H9 (cell line): ENCODE results near the gene PLEKHA5. TPM values are rescaled to one million over a fixed set of nuclear protein-coding genes. Genes with fewer than 3 reads are reported as not detected.

Source experiments
- DNase-seq: peaks from one replicate; pipeline ENCODE4 v3.0.0-alpha.2; 2017
- H2AFZ ChIP-seq: one replicate; pipeline ENCODE4 v1.6.1; 2013; ENCODE audit warnings: mild to moderate bottlenecking, low read length, control low read depth, moderate library complexity
- H2AK5ac ChIP-seq: 2 replicates; pipeline ENCODE4 v1.6.1; 2013; ENCODE audit warnings: low read length, control low read depth, mixed read lengths; ENCODE audit not compliant: insufficient read length
- H2BK120ac ChIP-seq: one replicate; pipeline ENCODE4 v1.6.1; 2013; ENCODE audit warnings: low read depth, mild to moderate bottlenecking, low read length, control low read depth, inconsistent platforms; ENCODE audit not compliant: poor library complexity, severe bottlenecking
- H2BK12ac ChIP-seq: 2 replicates; pipeline ENCODE4 v1.6.1; 2013; ENCODE audit warnings: low read length, control low read depth, mixed read lengths, low read depth; ENCODE audit not compliant: insufficient read length
- H2BK15ac ChIP-seq: 2 replicates; pipeline ENCODE4 v1.6.1; 2013; ENCODE audit warnings: low read depth, low read length, control low read depth
- H2BK20ac ChIP-seq: one replicate; pipeline ENCODE4 v1.6.1; 2013; ENCODE audit warnings: low read depth, mild to moderate bottlenecking, low read length, control low read depth, inconsistent platforms; ENCODE audit not compliant: poor library complexity, severe bottlenecking
- H2BK5ac ChIP-seq: 2 replicates; pipeline ENCODE4 v1.6.1; 2013; ENCODE audit warnings: low read length, control low read depth, mixed read lengths; ENCODE audit not compliant: insufficient read length
- H3K14ac ChIP-seq: 2 replicates; pipeline ENCODE4 v1.6.1; 2013; ENCODE audit warnings: low read length, control low read depth; ENCODE audit not compliant: insufficient read depth
- H3K18ac ChIP-seq: 2 replicates; pipeline ENCODE4 v1.6.1; 2013; ENCODE audit warnings: low read depth, mild to moderate bottlenecking, mixed read lengths, low read length, control low read depth; ENCODE audit not compliant: insufficient read length
- H3K23ac ChIP-seq: 2 replicates; pipeline ENCODE4 v1.6.1; 2013; ENCODE audit warnings: low read length, control low read depth, mixed read lengths, low read depth; ENCODE audit not compliant: insufficient read length
- H3K23me2 ChIP-seq: 2 replicates; pipeline ENCODE4 v1.6.1; 2013; ENCODE audit warnings: low read depth, mild to moderate bottlenecking, mixed read lengths, low read length, control low read depth; ENCODE audit not compliant: insufficient read length, poor library complexity, severe bottlenecking
- H3K27ac ChIP-seq: 2 replicates; pipeline ENCODE4 v1.5.1; 2013; ENCODE audit warnings: low read length, control low read depth, mixed read lengths, low read depth; ENCODE audit not compliant: insufficient read length
- H3K27me3 ChIP-seq: 2 replicates; pipeline ENCODE4 v1.6.1; 2013; ENCODE audit warnings: low read length, control low read depth, inconsistent platforms; ENCODE audit not compliant: insufficient read depth
- H3K4ac ChIP-seq: 2 replicates; pipeline ENCODE4 v1.6.1; 2013; ENCODE audit warnings: low read depth, mild to moderate bottlenecking, control low read depth, inconsistent platforms, low read length, moderate library complexity
- H3K4me1 ChIP-seq: 2 replicates; pipeline ENCODE4 v1.6.1; 2013; ENCODE audit warnings: low read length, control low read depth, inconsistent platforms; ENCODE audit not compliant: insufficient read depth
- H3K4me2 ChIP-seq: 2 replicates; pipeline ENCODE4 v1.6.1; 2013; ENCODE audit warnings: low read length, control low read depth, mixed read lengths; ENCODE audit not compliant: insufficient read length, insufficient read depth
- H3K56ac ChIP-seq: 2 replicates; pipeline ENCODE4 v1.6.1; 2013; ENCODE audit warnings: low read depth, mild to moderate bottlenecking, mixed read lengths, low read length, control low read depth; ENCODE audit not compliant: insufficient read length
- H3K79me1 ChIP-seq: 2 replicates; pipeline ENCODE4 v1.6.1; 2013; ENCODE audit warnings: low read depth, mild to moderate bottlenecking, moderate library complexity, low read length, control low read depth, inconsistent platforms; ENCODE audit not compliant: insufficient read depth, poor library complexity, severe bottlenecking
- H3K79me2 ChIP-seq: 2 replicates; pipeline ENCODE4 v1.6.1; 2013; ENCODE audit warnings: low read length, control low read depth, inconsistent platforms; ENCODE audit not compliant: insufficient read depth
- H3K9ac ChIP-seq: 2 replicates; pipeline ENCODE4 v1.6.1; 2013; ENCODE audit warnings: low read length, control low read depth, mixed read lengths; ENCODE audit not compliant: insufficient read length; ENCODE audit errors: extremely low read depth
- H3K9me3 ChIP-seq: one replicate; pipeline ENCODE4 v1.6.1; 2013; ENCODE audit warnings: low read depth, low read length, inconsistent platforms; ENCODE audit not compliant: control insufficient read depth
- H3T11ph ChIP-seq: one replicate; pipeline ENCODE4 v1.6.1; 2013; ENCODE audit warnings: mild to moderate bottlenecking, low read length, control low read depth, inconsistent platforms
- H4K20me1 ChIP-seq: one replicate; pipeline ENCODE4 v1.6.1; 2013; ENCODE audit not compliant: control insufficient read depth, insufficient read length, insufficient read depth
- H4K5ac ChIP-seq: 2 replicates; pipeline ENCODE4 v1.6.1; 2013; ENCODE audit warnings: low read depth, mild to moderate bottlenecking, mixed read lengths, low read length, control low read depth; ENCODE audit not compliant: insufficient read length
- H4K8ac ChIP-seq: replicated peaks from 2 replicates; pipeline ENCODE4 v1.6.1; 2013; ENCODE audit warnings: low read length, control low read depth, mixed read lengths, low read depth; ENCODE audit not compliant: insufficient read length
- H4K91ac ChIP-seq: 2 replicates; pipeline ENCODE4 v1.6.1; 2013; ENCODE audit warnings: low read depth, mild to moderate bottlenecking, moderate library complexity, mixed read lengths, low read length, control low read depth; ENCODE audit not compliant: insufficient read length
- H3K27ac Mint-ChIP-seq, 3 experiments: 2 replicates in 2 of 3; 3 replicates in 1 of 3; pipeline ENCODE4 v1.8.0; 2020 to 2021; ENCODE audit warnings: mixed read lengths in 3 of 3, mild to moderate bottlenecking in 1 of 3, moderate library complexity in 1 of 3
- H3K27me3 Mint-ChIP-seq: 2 replicates; pipeline ENCODE4 v1.8.0; 2021; ENCODE audit warnings: low read depth, mild to moderate bottlenecking, moderate library complexity, mixed read lengths
- H3K36me3 Mint-ChIP-seq, 3 experiments: 2 replicates in 2 of 3; 3 replicates in 1 of 3; pipeline ENCODE4 v1.8.0; 2020 to 2021; ENCODE audit warnings: low read depth in 3 of 3, mixed read lengths in 3 of 3; ENCODE audit not compliant: insufficient read depth in 1 of 3
- H3K4me1 Mint-ChIP-seq, 2 experiments: 2 replicates each; pipeline ENCODE4 v1.8.0; 2020; ENCODE audit warnings: mixed read lengths in 2 of 2
- H3K4me3 Mint-ChIP-seq, 2 experiments: 2 replicates in 1 of 2; 3 replicates in 1 of 2; pipeline ENCODE4 v1.8.0; 2020 to 2021; ENCODE audit warnings: mild to moderate bottlenecking in 2 of 2, mixed read lengths in 2 of 2, moderate library complexity in 1 of 2
- H3K9me3 Mint-ChIP-seq, 2 experiments: 2 replicates in 1 of 2; 3 replicates in 1 of 2; pipeline ENCODE4 v1.8.0; 2020; ENCODE audit warnings: mild to moderate bottlenecking in 2 of 2, mixed read lengths in 2 of 2, moderate library complexity in 1 of 2
- CTCF ChIP-seq: fragments of 200-600 bp; sonication (generic); conservative IDR thresholded peaks from 3 replicates; pipeline ENCODE4 v1.8.0; 2021; ENCODE audit warnings: antibody characterized with exemption, mild to moderate bottlenecking
- WGBS: extraction: QIAGEN DNeasy Blood & Tissue Kit; methylation state at CpG from one replicate; pipeline ENCODE4 v1.1.7; 2013; ENCODE audit warnings: missing lambda C conversion rate, low lambda C conversion rate, mixed read lengths; ENCODE audit not compliant: insufficient read length; ENCODE audit errors: extremely low coverage; 5-methylcytosine and 5-hydroxymethylcytosine counted together
- total RNA-seq: library from RNA; stranded (reverse); gene quantifications from 2 replicates; pipeline ENCODE4 v1.2.1, GENCODE V29; 2021

Gene PLEKHA5
- total RNA-seq, 1 experiment from 2014 or later, result 86.7 TPM

- no peak overlapping the region for H3K14ac ChIP-seq
- H3K79me1 ChIP-seq, result no peaks in the 10 kb centered on the region
- no peak overlapping the region for H2BK120ac ChIP-seq
- no peak overlapping the region for H3T11ph ChIP-seq
- Mint-ChIP-seq H3K9me3 (no peaks in the 10 kb centered on the region), H3K27ac (peak overlapping the region in 2 of 3 experiments; percentile 80 to 86; a peak in 4 of 7 replicates), H3K4me1 (no peaks in the 10 kb centered on the region), H3K27me3 (no peaks in the 10 kb centered on the region), H3K4me3 (no peak overlapping the region), H3K36me3 (peaks cover 0 to 9% (median 0%) of the 10 kb centered on the region in 3 experiments; a peak in 3 of 7 replicates)
- H3K4me1 ChIP-seq, result no peaks in the 10 kb centered on the region
- no peak overlapping the region for H3K27ac ChIP-seq
- no peak overlapping the region for H3K4me2 ChIP-seq
- no peak overlapping the region for H2BK5ac ChIP-seq
- no peak overlapping the region for H4K8ac ChIP-seq
- H3K56ac ChIP-seq, result no peak overlapping the region
- no peak for TF ChIP-seq CTCF
- no peak overlapping the region for H2BK15ac ChIP-seq
- no peak overlapping the region for H3K23ac ChIP-seq
- DNase-seq, result no peak
- H3K79me2 ChIP-seq, result no peaks in the 10 kb centered on the region
- no peak overlapping the region for H2BK12ac ChIP-seq
- H4K91ac ChIP-seq, result no peak overlapping the region
- H3K4ac ChIP-seq, result no peak overlapping the region
- H2BK20ac ChIP-seq, result no peak overlapping the region
- H2AFZ ChIP-seq, result no peak overlapping the region
- H4K5ac ChIP-seq, result no peak overlapping the region
- no peak overlapping the region for H3K9ac ChIP-seq
- no CpG with 5 or more reads among the region's 2 CpGs for WGBS
- H3K23me2 ChIP-seq, result no peaks in the 10 kb centered on the region
- no peak overlapping the region for H3K18ac ChIP-seq
- H3K9me3 ChIP-seq, result no peaks in the 10 kb centered on the region
- no peaks in the 10 kb centered on the region for H3K27me3 ChIP-seq
- H4K20me1 ChIP-seq, result no peaks in the 10 kb centered on the region
- H2AK5ac ChIP-seq, result no peak overlapping the region
Observed at GRCh38 chr12:19312637-19313036, 183.1 kb downstream of the PLEKHA5 start.
